HepG2 (cell line): Measurements from ENCODE around the gene MAPK7. TPM values are rescaled to one million over a fixed set of nuclear protein-coding genes. Genes with fewer than 3 reads are reported as not detected.

Experiments used
- CBX2 ChIP-seq, 2 experiments: fragments of 200-600 bp in 1 of 2; sonication (generic); formaldehyde crosslinking in 1 of 2; IDR thresholded peaks; 2 replicates each; pipeline versions ENCODE4 v1.7.0 to v1.8.1; 2018 to 2022; ENCODE audit warnings: low read depth in 2 of 2, low read length in 1 of 2, mild to moderate bottlenecking in 1 of 2, missing genetic modification reagents in 1 of 2
- KDM2A ChIP-seq: sonication (generic); formaldehyde crosslinking; IDR thresholded peaks from 2 replicates; pipeline ENCODE4 v1.4.0; 2020; ENCODE audit warnings: low read depth, missing genetic modification reagents, borderline replicate concordance
- MLX ChIP-seq: IDR thresholded peaks from 2 replicates; pipeline ENCODE4 v1.6.1; 2016
- SATB2 ChIP-seq: sonication (generic); formaldehyde crosslinking; IDR thresholded peaks from 2 replicates; pipeline ENCODE4 v1.5.0; 2020; ENCODE audit warnings: missing genetic modification reagents
- polyA plus RNA-seq, 8 experiments: library from polyadenylated mRNA; depleted of rRNA in 3 of 8; stranded (reverse) in 7 of 8; unstranded in 1 of 8; fragments of >200 nt; fragmentation: Illumina TruSeq in 4 of 8; extraction: Trizol in 4 of 8; gene quantifications; 2 replicates each; pipeline versions ENCODE4 v1.2.1 to v1.2.3, GENCODE V29; 2011 to 2016; ENCODE audit warnings: low read depth in 4 of 8, missing spikeins in 1 of 8, mixed read lengths in 1 of 8; ENCODE audit not compliant: insufficient read depth in 1 of 8
- total RNA-seq, 5 experiments: library from RNA; depleted of rRNA; stranded (reverse); fragments of >200 nt; fragmentation: Illumina TruSeq; extraction: Trizol; gene quantifications; 2 replicates each; pipeline ENCODE4 v1.2.3, GENCODE V29; 2016; ENCODE audit warnings: low read depth in 1 of 5
- TF ChIP-seq, protein P1 (sequence below), 2 experiments: fragments of 450-650 bp in 1 of 2; sonication (generic) in 1 of 2; formaldehyde crosslinking in 1 of 2; IDR thresholded peaks; 2 replicates each; pipeline versions ENCODE4 v1.6.1 to v1.8.0; 2016 to 2022; ENCODE audit warnings: antibody characterized with exemption in 1 of 2, mild to moderate bottlenecking in 1 of 2, missing genetic modification reagents in 1 of 2

The MAPK7 gene
- total and polyA plus RNA-seq, 2 of the 13 experiments (the other 11 are each of a cell fraction or from before 2014, with no cell fraction given), result 2.9 to 5.9 TPM

- TF ChIP-seq, protein P1, sequence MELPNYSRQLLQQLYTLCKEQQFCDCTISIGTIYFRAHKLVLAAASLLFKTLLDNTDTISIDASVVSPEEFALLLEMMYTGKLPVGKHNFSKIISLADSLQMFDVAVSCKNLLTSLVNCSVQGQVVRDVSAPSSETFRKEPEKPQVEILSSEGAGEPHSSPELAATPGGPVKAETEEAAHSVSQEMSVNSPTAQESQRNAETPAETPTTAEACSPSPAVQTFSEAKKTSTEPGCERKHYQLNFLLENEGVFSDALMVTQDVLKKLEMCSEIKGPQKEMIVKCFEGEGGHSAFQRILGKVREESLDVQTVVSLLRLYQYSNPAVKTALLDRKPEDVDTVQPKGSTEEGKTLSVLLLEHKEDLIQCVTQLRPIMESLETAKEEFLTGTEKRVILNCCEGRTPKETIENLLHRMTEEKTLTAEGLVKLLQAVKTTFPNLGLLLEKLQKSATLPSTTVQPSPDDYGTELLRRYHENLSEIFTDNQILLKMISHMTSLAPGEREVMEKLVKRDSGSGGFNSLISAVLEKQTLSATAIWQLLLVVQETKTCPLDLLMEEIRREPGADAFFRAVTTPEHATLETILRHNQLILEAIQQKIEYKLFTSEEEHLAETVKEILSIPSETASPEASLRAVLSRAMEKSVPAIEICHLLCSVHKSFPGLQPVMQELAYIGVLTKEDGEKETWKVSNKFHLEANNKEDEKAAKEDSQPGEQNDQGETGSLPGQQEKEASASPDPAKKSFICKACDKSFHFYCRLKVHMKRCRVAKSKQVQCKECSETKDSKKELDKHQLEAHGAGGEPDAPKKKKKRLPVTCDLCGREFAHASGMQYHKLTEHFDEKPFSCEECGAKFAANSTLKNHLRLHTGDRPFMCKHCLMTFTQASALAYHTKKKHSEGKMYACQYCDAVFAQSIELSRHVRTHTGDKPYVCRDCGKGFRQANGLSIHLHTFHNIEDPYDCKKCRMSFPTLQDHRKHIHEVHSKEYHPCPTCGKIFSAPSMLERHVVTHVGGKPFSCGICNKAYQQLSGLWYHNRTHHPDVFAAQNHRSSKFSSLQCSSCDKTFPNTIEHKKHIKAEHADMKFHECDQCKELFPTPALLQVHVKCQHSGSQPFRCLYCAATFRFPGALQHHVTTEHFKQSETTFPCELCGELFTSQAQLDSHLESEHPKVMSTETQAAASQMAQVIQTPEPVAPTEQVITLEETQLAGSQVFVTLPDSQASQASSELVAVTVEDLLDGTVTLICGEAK (IDR thresholded peaks at IDR 0.05), result no peak
- TF ChIP-seq, protein P1 (CRISPR knock-in tag; IDR thresholded peaks at IDR 0.05), result no peak
- TF ChIP-seq KDM2A (CRISPR knock-in tag) (no peak), SATB2 (CRISPR knock-in tag) (no peak), CBX2 (IDR thresholded peaks at IDR 0.05; ENCODE audit: low read depth, low read length) (no peak), CBX2 (CRISPR knock-in tag; IDR thresholded peaks at IDR 0.05; ENCODE audit: low read depth) (no peak), MLX (CRISPR knock-in tag) (no peak)
These were observed 8.3 kb upstream of the MAPK7 start (continued) for GRCh38 chr17:19369846-19370492.
